Smooth muscle cell (in vitro differentiated cells): ENCODE data around the gene ZNF462. TPM values are rescaled to one million over a fixed set of nuclear protein-coding genes. Genes with fewer than 3 reads are reported as not detected.

Experiments
- DNase-seq: peaks from one replicate; lab custom pipeline; 2025; ENCODE audit not compliant: unreplicated experiment; lab: John Stamatoyannopoulos, UW
- H2AFZ ChIP-seq: fragments of 200-600 bp; sonication (generic); 2 replicates; pipeline ENCODE4 v1.6.0; 2016; ENCODE audit warnings: antibody characterized with exemption, low read depth, mild to moderate bottlenecking
- H3F3A ChIP-seq: fragments of 200-600 bp; sonication (generic); 2 replicates; pipeline ENCODE4 v1.6.0; 2017; ENCODE audit warnings: antibody characterized with exemption, low read depth
- H3K27ac ChIP-seq: fragments of 200-600 bp; sonication (generic); 2 replicates; pipeline ENCODE4 v1.5.1; 2016; ENCODE audit warnings: low read depth, mild to moderate bottlenecking
- H3K27me3 ChIP-seq: fragments of 200-600 bp; sonication (generic); 2 replicates; pipeline ENCODE4 v1.6.1; 2016; ENCODE audit warnings: low read depth, mild to moderate bottlenecking
- H3K36me3 ChIP-seq: fragments of 200-600 bp; sonication (generic); 2 replicates; pipeline ENCODE4 v1.5.1; 2016; ENCODE audit warnings: low read depth
- H3K4me1 ChIP-seq: fragments of 200-600 bp; sonication (generic); 2 replicates; pipeline ENCODE4 v1.5.1; 2016; ENCODE audit warnings: low read depth
- H3K4me2 ChIP-seq: fragments of 200-600 bp; sonication (generic); 2 replicates; pipeline ENCODE4 v1.6.0; 2016; ENCODE audit warnings: mild to moderate bottlenecking
- H3K4me3 ChIP-seq: fragments of 200-600 bp; sonication (generic); 2 replicates; pipeline ENCODE4 v1.5.1; 2016; ENCODE audit warnings: mild to moderate bottlenecking
- H3K79me2 ChIP-seq: fragments of 200-600 bp; sonication (generic); 2 replicates; pipeline ENCODE4 v1.6.0; 2016; ENCODE audit warnings: low read depth, mild to moderate bottlenecking
- H3K9ac ChIP-seq: fragments of 200-600 bp; sonication (generic); 2 replicates; pipeline ENCODE4 v1.6.0; 2016; ENCODE audit warnings: low read depth
- H3K9me3 ChIP-seq: fragments of 200-600 bp; sonication (generic); replicated peaks from 2 replicates; pipeline ENCODE4 v1.5.1; 2016; ENCODE audit warnings: low read depth
- H4K20me1 ChIP-seq: fragments of 200-600 bp; sonication (generic); 2 replicates; pipeline ENCODE4 v1.6.0; 2016; ENCODE audit warnings: low read depth
- CTCF ChIP-seq: fragments of 200-600 bp; sonication (generic); IDR thresholded peaks from 2 replicates; pipeline ENCODE4 v1.5.1; 2017; ENCODE audit warnings: borderline replicate concordance, mild to moderate bottlenecking, antibody characterized with exemption; ENCODE audit not compliant: insufficient read depth, poor library complexity, severe bottlenecking
- WGBS: methylation state at CpG from one replicate; pipeline ENCODE4 v1.1.7; 2016; ENCODE audit warnings: low lambda C conversion rate; 5-methylcytosine and 5-hydroxymethylcytosine counted together
- polyA plus RNA-seq: library from polyadenylated mRNA; unstranded; fragments of >200 nt; fragmentation: Nextera tagmentation; extraction: Ambion mirVana; gene quantifications from 2 replicates; pipeline ENCODE4 v1.2.1, GENCODE V29; 2016
- total RNA-seq: library from RNA; depleted of rRNA; stranded (reverse); fragments of >200 nt; gene quantifications from 2 replicates; pipeline ENCODE4 v1.2.3, GENCODE V29; 2014

ZNF462 gene
- total and polyA plus RNA-seq, 2 experiments from 2014 or later: 9.1 to 32.2 TPM

DNA sequence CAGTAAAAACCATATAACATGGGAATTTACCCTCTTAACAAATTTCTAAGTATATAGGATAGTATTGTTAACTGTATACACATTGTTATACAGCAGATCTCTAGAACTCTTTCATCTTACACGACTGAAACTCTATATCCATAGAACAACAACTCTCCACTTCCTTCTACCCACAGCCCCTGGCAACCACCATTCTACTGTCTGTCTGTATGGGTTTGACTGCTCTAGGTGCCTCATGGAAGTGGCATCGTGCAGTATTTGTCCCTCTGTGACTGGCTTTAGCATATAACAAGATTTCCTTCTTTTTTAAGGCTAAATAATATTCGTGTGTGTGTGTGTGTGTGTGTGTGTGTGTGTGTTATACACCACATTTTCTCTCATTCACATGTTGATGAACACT, 100.7 kb downstream of the ZNF462 start:
- Histone ChIP-seq H3K79me2 (peaks cover 15% of the 10 kb centered on the region), H3K27me3 (no peaks in the 10 kb centered on the region), H4K20me1 (peaks cover 32% of the 10 kb centered on the region), H3K36me3 (peaks cover 5% of the 10 kb centered on the region), H3K4me2 (no peak overlapping the region), H3K4me3 (no peak overlapping the region), H3K9me3 (no peaks in the 10 kb centered on the region), H3K4me1 (peaks cover 3% of the 10 kb centered on the region), H3F3A (no peaks in the 10 kb centered on the region), H3K27ac (no peak overlapping the region), H3K9ac (no peak overlapping the region), H2AFZ (no peak overlapping the region)
- DNase-seq: no peak
- WGBS: 94% methylated on average over 3 of the region's 3 CpGs
- no peak for TF ChIP-seq CTCF

DNA sequence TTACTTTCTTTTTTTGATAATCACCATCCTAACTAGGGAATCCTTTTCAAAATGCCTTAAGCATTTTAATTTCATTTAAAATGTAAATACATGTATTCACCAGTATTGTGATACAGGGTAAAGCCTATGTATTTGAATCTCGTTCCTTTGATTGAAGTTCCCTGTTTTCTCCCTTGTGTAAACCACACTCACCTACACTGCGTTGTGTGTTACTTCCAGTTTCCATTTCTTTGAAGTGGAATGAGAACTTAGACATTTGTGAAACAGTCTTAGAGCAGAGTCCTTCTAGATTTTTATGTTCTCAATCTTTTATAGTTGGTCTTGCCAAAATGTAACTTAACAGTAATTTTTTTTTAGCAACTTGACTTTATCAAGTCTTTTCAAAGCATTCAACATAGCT, 101.4 kb downstream of the ZNF462 start:
- H3K27ac ChIP-seq: no peak overlapping the region
- TF ChIP-seq CTCF: no peak
- H3K4me3 ChIP-seq: no peak overlapping the region
- no peaks in the 10 kb centered on the region for H3K9me3 ChIP-seq
- H2AFZ ChIP-seq: no peak overlapping the region
- H3K4me1 ChIP-seq: peaks cover 5% of the 10 kb centered on the region
- peaks cover 35% of the 10 kb centered on the region for H4K20me1 ChIP-seq
- no peaks in the 10 kb centered on the region for H3F3A ChIP-seq
- H3K79me2 ChIP-seq: peaks cover 15% of the 10 kb centered on the region
- H3K36me3 ChIP-seq: peaks cover 5% of the 10 kb centered on the region
- no peaks in the 10 kb centered on the region for H3K27me3 ChIP-seq
- no peak for DNase-seq
- H3K4me2 ChIP-seq: no peak overlapping the region
- 98% methylated on average over 2 of the region's 2 CpGs for WGBS
- no peak overlapping the region for H3K9ac ChIP-seq

- peaks cover 5% of the 10 kb centered on the region for H3K36me3 ChIP-seq
- DNase-seq: no peak
These were observed 102.0 kb downstream of the ZNF462 start for GRCh38 chr9:106964822-106965525.

More at GRCh38 chr9:106964822-106965525, 102.0 kb downstream of the ZNF462 start:
- Histone ChIP-seq H3K9ac (no peak overlapping the region), H3K79me2 (peaks cover 15% of the 10 kb centered on the region), H3F3A (no peaks in the 10 kb centered on the region), H3K4me2 (no peak overlapping the region), H4K20me1 (peaks cover 39% of the 10 kb centered on the region), H3K27ac (no peak overlapping the region), H3K9me3 (no peaks in the 10 kb centered on the region), H2AFZ (no peak overlapping the region), H3K4me1 (peaks cover 11% of the 10 kb centered on the region), H3K27me3 (no peaks in the 10 kb centered on the region), H3K4me3 (no peak overlapping the region)
- 96% methylated on average over 4 of the region's 4 CpGs for WGBS
- no peak for TF ChIP-seq CTCF
